HG03064 (cell line): ENCODE results near the gene HLA-DQA2.
"Not testable (repeated sequence)": the region's sequence is repeated elsewhere in the genome, so short reads cannot be mapped to it uniquely, and the experiment has no call there.

Experiments used
- ATAC-seq: cut with Tn5 transposase; IDR thresholded peaks from one replicate; pipeline ENCODE4 v1.9.1; 2021; ENCODE audit warnings: low read depth; ENCODE audit not compliant: unreplicated experiment

The HLA-DQA2 gene

GRCh38 chr6:32775071-32775470 lies 33.9 kb downstream of the HLA-DQA2 start:
- no peak for ATAC-seq

DNA sequence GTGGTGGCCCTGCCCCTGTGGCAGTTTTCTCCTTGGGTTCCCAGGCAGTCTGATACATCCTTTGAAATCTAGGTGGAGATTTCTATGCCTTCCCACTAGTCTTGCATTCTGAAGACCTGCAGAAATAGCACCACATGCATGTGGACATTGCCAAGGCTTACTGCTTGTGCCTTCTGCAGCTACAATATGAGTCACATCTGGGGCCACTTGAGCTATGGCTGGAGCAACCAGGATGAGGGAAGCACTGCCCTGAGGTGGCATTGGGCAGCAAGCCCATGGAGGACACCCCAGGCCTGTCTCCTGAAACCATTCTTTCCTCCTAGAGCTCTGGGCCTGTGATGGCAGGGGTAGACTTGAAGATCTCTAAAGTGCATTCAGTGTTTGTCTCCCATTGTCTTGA lies 37.8 kb downstream of the HLA-DQA2 start:
- ATAC-seq: no peak

DNA sequence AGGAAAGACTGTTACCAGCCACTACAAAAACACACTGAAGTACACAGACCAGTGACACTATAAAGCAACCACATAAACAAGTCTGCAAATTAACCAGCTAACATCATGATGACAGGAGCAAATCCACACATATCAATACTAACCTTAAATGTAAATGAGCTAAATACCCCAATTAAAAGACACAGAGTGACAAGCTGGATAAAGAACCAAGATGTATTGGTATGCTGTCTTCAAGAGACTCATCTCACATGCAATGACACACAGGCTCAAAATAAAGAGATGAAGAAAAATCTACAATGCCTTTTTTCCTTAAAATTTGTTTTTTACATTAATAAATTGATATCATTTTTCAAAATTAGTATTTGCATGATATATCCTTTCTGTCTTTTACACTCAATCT lies 41.7 kb downstream of the HLA-DQA2 start:
- ATAC-seq: not testable (repeated sequence)

GRCh38 chr6:32785781-32786533 lies 44.8 kb downstream of the HLA-DQA2 start:
- no peak for ATAC-seq

DNA sequence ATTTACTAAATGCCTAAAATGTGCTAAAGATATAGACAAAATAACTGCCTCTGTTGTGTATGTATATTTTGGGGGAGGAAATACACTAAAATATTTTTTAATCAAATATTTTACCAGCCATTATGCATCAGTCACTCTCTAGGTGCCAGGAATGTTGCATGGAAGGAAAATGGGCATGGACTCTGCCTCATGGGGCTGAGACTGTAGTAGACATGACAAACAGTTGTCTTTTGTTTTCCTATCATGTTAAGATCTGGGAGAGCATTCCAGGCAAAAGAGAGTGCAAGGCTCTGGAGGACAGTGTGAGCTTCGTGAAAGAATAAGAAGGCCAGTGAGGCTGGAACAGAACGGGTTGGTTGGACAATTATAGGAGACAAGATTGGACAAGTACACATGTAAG lies 49.1 kb downstream of the HLA-DQA2 start:
- ATAC-seq: no peak

- ATAC-seq: no peak
Measured at GRCh38 chr6:32792901-32793435, 51.8 kb downstream of the HLA-DQA2 start.

DNA sequence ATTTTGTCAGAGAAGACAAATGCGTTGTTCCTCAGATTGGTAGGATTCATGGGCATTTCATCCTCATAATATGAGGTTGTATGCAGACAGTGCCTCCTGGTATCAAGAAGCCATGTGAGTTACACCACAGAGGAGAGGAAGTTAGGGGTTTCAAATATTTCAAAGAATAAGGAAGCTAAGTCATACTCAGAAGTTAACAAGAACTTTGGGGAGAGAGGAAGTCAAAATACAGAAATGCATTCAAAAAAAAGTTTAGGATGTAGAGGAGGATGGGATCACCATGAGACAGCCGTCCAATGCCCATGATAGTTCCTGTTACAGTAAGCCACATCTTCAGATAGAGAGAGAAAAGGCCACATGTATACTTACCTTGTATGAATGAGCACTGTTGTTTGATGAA lies 53.3 kb downstream of the HLA-DQA2 start:
- no peak for ATAC-seq
